GM18508 (cell line): ENCODE measurements around the gene BICD1.

Experiments
- ATAC-seq: cut with Tn5 transposase; IDR thresholded peaks from one replicate; pipeline ENCODE4 v1.9.1; 2021; ENCODE audit warnings: moderate number of reproducible peaks; ENCODE audit not compliant: insufficient read depth, unreplicated experiment

The BICD1 gene

DNA sequence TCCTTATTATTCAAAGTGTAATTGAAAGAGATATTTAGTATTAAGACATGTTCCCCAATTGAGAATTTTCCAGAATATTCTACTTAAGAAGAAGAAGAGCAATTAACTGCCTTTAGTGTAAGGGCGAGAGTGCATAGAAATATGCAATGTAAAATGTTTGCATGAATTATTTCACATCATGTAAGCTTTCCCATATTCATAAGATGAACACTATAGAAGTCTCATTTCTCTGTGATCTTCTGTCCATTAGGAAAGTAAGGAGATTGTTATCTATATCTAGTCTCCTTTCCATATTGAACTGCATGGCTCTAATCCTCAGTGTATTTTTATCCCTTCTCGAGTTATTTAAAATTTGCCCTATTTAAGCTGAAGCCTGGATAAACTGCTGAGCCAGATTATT, 275.6 kb downstream of the BICD1 start:
- no peak for ATAC-seq

GRCh38 chr12:32390572-32391219, 284.0 kb downstream of the BICD1 start:
- no peak for ATAC-seq

GRCh38 chr12:32395026-32395425, 288.4 kb downstream of the BICD1 start:
- no peak for ATAC-seq

DNA sequence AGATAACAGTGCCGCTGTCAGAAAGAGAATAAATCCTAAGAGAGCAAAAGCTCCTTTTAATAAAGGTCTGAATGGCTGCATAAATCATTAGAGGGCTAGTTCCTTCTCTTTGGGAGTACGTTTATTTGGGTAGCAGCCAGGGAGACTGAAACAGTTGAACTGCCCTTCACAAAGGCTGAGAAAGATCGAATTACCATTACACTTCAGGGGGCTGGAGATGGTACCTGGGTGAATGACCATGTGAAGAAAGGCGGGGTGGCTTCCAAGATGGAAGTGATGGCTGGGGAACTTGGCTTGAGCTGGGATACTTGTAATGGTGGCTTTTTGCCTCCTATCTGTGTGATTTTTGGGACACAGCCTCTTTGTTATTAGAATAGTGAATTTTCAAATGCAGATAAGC, 291.0 kb downstream of the BICD1 start:
- ATAC-seq = no peak

GRCh38 chr12:32398181-32398580, 291.5 kb downstream of the BICD1 start:
- ATAC-seq = no peak

DNA sequence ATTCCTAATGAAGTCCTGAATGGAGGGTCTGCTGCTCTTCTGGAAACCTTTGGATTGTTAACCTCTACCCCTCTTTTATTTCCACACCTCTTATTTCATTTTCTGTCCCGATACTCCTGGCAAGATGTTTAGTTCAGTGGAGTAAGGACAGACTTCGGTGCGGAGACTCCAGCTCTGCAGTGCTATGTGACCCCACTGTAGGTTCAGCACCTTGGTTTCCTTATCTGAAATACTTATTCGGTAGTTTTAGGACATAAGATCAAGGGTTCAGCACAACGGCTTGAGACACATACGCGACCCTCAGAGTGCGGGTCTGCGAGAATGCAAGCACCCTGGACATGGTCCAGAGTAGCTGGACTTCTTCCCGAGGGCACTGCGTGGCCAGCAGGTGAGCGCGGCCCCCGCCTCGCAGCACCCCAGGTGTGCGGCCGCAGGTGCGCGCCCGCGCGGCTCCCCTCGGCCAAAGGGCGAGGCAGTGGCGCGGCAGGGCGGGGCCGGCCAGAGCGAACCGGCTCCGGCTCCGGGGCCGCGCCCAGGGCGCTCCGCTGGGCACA, 292.2 kb downstream of the BICD1 start:
- ATAC-seq = no peak

- peak; percentile 57 for ATAC-seq
Observed at GRCh38 chr12:32399370-32400113, 292.9 kb downstream of the BICD1 start, which contains the start of gene FGD4. TSS of gene FGD4 (plus strand) at chr12:32399558.

DNA sequence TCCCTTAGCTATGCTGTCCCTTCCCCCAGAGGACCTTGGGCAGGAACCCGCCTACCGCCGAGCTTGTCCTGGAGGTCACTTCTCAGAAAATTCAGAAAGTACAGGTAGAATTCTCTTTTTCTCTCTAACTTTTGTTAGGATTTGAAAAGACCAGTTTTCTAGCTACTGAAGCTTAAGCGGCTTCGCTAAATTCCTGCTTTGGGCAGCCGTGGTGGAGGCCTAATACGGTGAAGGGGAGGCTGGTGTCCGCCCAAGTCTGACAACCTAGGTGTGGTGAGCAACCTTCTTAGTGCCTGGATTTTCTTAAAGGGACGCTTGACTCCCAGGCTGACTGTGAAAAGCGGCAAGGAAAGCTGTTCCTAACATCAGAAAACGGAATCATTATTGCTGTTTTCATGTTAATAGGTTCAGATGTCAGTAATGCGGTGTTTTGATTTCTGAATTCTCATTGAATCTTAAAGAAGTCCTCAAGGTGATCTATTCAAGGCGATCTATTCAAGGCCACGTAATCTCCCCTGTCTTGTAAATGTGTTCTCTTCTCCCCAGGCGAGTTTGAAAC, 293.5 kb downstream of the BICD1 start:
- ATAC-seq = no peak

DNA sequence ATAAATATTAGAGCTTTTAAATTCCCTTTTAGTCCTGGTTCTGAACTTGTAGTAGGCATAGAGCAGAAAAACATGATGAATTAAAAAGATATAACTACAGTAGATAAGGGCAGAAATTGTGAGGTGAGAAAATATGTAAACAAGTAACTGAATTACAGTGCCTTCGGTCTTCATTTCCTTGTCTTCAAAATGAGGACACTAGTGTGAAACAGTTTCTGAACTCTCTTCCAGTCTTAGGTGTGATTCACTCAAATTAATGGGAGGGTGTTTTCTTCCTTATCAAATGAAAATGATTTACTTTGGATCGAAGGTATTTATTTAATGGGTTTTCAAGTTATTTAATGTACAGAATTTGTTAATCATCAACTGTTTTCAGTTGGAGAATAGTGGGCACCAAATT, 294.2 kb downstream of the BICD1 start:
- ATAC-seq = no peak

DNA sequence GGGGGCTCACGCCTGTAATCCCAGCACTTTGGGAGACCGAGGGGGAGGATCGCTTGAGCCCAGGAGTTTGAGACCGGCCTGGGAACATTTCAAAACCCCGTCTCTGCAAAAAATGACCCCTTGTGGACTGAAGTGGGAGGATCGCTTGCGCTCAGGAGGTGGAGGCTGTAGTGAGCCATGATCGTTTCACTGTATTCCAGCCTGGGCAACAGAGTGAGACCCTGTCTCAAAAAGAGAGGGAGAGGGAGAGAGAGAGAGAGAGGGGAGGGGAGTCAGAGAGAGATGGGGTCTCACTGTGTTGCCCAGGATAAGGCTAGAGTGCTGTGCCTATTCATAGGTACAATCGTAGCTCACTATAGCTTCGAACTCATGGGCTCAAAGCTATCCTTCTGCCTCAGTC, 295.5 kb downstream of the BICD1 start:
- ATAC-seq = no peak

DNA sequence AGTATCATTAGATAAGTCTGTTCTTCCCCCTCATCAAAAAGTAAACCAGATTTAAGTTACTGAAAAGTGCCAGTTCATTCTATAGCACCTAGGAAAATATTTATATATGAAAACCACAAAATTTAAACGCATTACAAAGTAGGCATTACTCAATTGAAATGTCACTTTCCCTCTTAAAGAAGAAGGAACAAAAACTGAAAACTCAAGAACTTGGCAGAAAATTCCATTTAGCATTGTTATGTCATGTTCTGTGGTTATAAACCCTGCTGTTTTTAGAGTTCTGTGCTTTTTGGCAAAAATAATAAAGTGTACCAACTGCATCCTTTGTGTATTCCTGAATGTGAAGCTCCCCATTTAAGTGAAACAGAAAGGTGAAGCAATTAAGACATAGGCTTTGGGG, 296.3 kb downstream of the BICD1 start:
- ATAC-seq = no peak

- no peak for ATAC-seq
Observed at GRCh38 chr12:32407795-32408194, 301.1 kb downstream of the BICD1 start.

DNA sequence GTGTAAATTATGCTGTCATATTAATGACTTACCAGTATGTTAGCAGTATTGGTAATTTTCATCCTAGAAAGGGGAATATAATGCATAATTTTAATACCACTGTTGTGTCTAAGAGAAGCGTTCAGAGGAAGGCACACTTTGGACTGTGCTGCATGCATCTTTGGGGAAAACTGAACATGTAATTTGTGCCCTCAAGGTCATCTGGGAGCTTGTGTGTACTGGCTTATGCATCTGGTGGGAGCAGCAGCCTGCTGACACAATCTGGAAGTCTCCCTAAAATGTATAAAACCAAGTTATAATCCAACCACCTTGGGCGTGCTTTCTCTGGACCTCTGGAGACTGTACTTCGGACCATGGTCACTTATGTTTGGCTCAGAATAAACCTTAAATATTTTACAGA, 306.8 kb downstream of the BICD1 start:
- ATAC-seq = no peak

DNA sequence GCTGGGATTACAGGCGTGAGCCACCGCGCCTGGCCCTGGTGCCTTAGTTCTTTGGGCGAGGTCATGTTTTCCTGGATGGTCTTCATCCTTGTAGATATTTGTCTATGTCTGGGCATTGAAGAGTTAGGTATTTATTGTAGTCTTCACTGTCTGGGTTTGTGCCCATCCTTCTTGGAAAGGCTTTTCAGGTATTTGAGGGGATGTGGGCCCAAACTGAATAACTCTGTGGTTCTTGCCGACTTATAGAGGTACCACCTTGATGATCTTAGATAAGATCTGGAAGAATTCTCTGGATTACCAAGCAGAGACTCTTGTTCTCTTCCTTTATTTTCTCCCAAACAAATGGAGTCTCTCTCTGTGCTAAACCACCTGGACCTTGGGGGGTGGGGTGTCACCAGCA, 311.6 kb downstream of the BICD1 start:
- ATAC-seq = no peak

- no peak for ATAC-seq
Observed at GRCh38 chr12:32418903-32419519, 312.4 kb downstream of the BICD1 start.

- ATAC-seq = no peak
Observed at GRCh38 chr12:32419520-32419960, 312.9 kb downstream of the BICD1 start.

DNA sequence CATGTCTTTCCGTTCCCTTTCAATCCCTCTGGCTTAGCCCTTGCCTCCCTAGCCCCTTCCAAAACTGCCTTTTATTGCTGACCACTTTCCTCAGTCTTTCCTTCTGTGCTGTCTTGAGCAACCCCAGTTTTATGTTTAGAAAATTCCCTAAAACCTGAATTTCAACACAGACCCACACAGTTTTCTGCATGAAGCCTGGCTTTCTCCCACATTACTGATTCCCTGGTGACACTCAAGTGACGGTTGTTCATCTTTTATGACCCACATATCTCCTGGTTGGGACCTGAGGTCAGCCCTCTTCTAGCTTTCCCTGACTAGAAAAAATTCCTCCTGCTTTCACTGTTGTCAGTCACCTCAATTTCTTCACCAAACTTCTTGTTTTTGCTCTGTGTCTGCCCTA, 313.7 kb downstream of the BICD1 start:
- no peak for ATAC-seq

DNA sequence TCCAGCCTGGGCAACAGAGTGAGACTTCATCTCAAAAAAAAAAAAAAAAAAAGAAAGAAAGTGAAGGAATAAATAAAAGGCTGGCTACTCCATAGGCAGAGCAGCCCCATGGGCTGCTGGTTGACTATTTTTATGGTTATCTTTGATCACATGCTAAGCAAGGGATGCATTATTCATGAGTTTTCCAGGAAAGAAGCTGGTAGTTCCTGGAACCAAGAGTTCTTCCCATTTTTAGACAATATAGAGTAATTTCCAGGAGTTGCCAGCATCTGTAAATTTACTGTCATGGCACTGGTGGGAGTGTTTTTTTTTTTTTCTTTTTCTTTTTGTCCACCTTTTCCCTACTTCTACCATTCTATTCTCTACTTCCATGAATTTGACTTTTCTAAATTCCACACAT, 316.9 kb downstream of the BICD1 start:
- no peak for ATAC-seq

GRCh38 chr12:32431025-32431424, 324.4 kb downstream of the BICD1 start:
- no peak for ATAC-seq
